GM12878 (cell line): ENCODE results near the gene MIEF1. TPM values are rescaled to one million over a fixed set of nuclear protein-coding genes. Genes with fewer than 3 reads are reported as not detected.

Source experiments
- BCLAF1 ChIP-seq: fragments of 450-650 bp; IDR thresholded peaks from 2 replicates; pipeline ENCODE4 v1.6.1; 2017; ENCODE audit warnings: antibody characterized with exemption, mild to moderate bottlenecking, moderate library complexity
- BHLHE40 ChIP-seq, 2 experiments: fragments of 450-650 bp in 1 of 2; IDR thresholded peaks; 2 replicates each; pipeline ENCODE4 v1.6.1; 2011 to 2017; ENCODE audit warnings: low read depth in 2 of 2, borderline replicate concordance in 1 of 2, improper control_type of control experiment in 1 of 2, low read length in 1 of 2, mild to moderate bottlenecking in 1 of 2
- EGR1 ChIP-seq, 2 experiments: IDR thresholded peaks; 1 replicate in 1 of 2; 2 replicates in 1 of 2; pipeline ENCODE4 v1.6.1; 2011 to 2012; ENCODE audit warnings: low read depth in 2 of 2, low read length in 2 of 2, borderline replicate concordance in 1 of 2, mild to moderate bottlenecking in 1 of 2, moderate library complexity in 1 of 2
- ETV6 ChIP-seq, 2 experiments: fragments of 450-650 bp in 1 of 2; IDR thresholded peaks in 1 of 2; conservative IDR thresholded peaks in 1 of 2; 2 replicates each; pipeline ENCODE4 v1.6.1; 2014; ENCODE audit warnings: antibody characterized with exemption in 1 of 2, borderline replicate concordance in 1 of 2, low read depth in 1 of 2, mild to moderate bottlenecking in 1 of 2, moderate library complexity in 1 of 2
- GATAD2B ChIP-seq: fragments of 450-650 bp; conservative IDR thresholded peaks from 2 replicates; pipeline ENCODE4 v1.6.1; 2017; ENCODE audit warnings: low read depth, mild to moderate bottlenecking, moderate library complexity
- LARP7 ChIP-seq: fragments of 450-650 bp; IDR thresholded peaks from 2 replicates; pipeline ENCODE4 v1.6.1; 2017; ENCODE audit warnings: mild to moderate bottlenecking
- MEF2A ChIP-seq: IDR thresholded peaks from 2 replicates; pipeline ENCODE4 v1.6.1; 2011; ENCODE audit warnings: low read depth, mild to moderate bottlenecking, low read length, moderate library complexity; ENCODE audit not compliant: insufficient read depth
- MTA3 ChIP-seq: IDR thresholded peaks from 2 replicates; pipeline ENCODE4 v1.6.1; 2012; ENCODE audit warnings: low read length, inconsistent platforms, borderline replicate concordance
- NFIC ChIP-seq: IDR thresholded peaks from 2 replicates; pipeline ENCODE4 v1.6.1; 2012; ENCODE audit warnings: low read depth, mild to moderate bottlenecking, inconsistent platforms, low read length, moderate library complexity
- NFXL1 ChIP-seq: fragments of 450-650 bp; IDR thresholded peaks from 2 replicates; pipeline ENCODE4 v1.6.1; 2017; ENCODE audit warnings: antibody characterized with exemption, mild to moderate bottlenecking, borderline replicate concordance
- NKRF ChIP-seq: fragments of 450-650 bp; conservative IDR thresholded peaks from 2 replicates; pipeline ENCODE4 v1.6.1; 2017; ENCODE audit warnings: mild to moderate bottlenecking, moderate library complexity
- NR2F1 ChIP-seq: fragments of 450-650 bp; conservative IDR thresholded peaks from 2 replicates; pipeline ENCODE4 v1.6.1; 2017; ENCODE audit warnings: mild to moderate bottlenecking
- PKNOX1 ChIP-seq: fragments of 450-650 bp; IDR thresholded peaks from 2 replicates; pipeline ENCODE4 v1.6.1; 2016; ENCODE audit warnings: mild to moderate bottlenecking
- POLR2A ChIP-seq: IDR thresholded peaks from 2 replicates; pipeline ENCODE4 v1.6.1; 2011; ENCODE audit warnings: low read depth, mild to moderate bottlenecking, low read length
- POLR2AphosphoS5 ChIP-seq: IDR thresholded peaks from 2 replicates; pipeline ENCODE4 v1.6.1; 2011; ENCODE audit warnings: mild to moderate bottlenecking, low read length, inconsistent platforms
- RELA ChIP-seq: fragments of 450-650 bp; IDR thresholded peaks from 2 replicates; pipeline ENCODE4 v1.8.0; 2014; ENCODE audit warnings: borderline replicate concordance; ENCODE audit not compliant: partially characterized antibody
- RELB ChIP-seq: fragments of 450-650 bp; IDR thresholded peaks from 2 replicates; pipeline ENCODE4 v1.6.1; 2017; ENCODE audit warnings: low read depth, mild to moderate bottlenecking, moderate library complexity
- SKIL ChIP-seq: fragments of 450-650 bp; IDR thresholded peaks from 2 replicates; pipeline ENCODE4 v1.6.1; 2017; ENCODE audit warnings: mild to moderate bottlenecking, low read depth, inconsistent platforms; ENCODE audit not compliant: poor library complexity, severe bottlenecking
- SRF ChIP-seq, 2 experiments: IDR thresholded peaks; 2 replicates each; pipeline ENCODE4 v1.6.1; 2011; ENCODE audit warnings: low read depth in 2 of 2, low read length in 2 of 2, mild to moderate bottlenecking in 1 of 2, moderate library complexity in 1 of 2
- polyA plus RNA-seq, 11 experiments: library from polyadenylated mRNA; depleted of rRNA in 4 of 11; unstranded in 6 of 11; stranded (reverse) in 5 of 11; fragments of >200 nt; fragmentation: Nextera tagmentation in 4 of 11; fragmentation: Illumina TruSeq in 1 of 11; extraction: Ambion mirVana in 4 of 11; extraction: Trizol in 1 of 11; gene quantifications; 1 replicate in 1 of 11; 2 replicates in 10 of 11; pipeline versions ENCODE4 v1.2.1 to v1.2.3, GENCODE V29; 2011 to 2016; ENCODE audit warnings: inconsistent platforms in 2 of 11, missing spikeins in 2 of 11, low read depth in 1 of 11
- total RNA-seq, 4 experiments: library from RNA; depleted of rRNA in 3 of 4; stranded (reverse); fragments of >200 nt in 3 of 4; fragmentation: Illumina TruSeq in 1 of 4; extraction: Trizol in 1 of 4; gene quantifications; 2 replicates each; pipeline versions ENCODE4 v1.2.1 to v1.2.3, GENCODE V29; 2013 to 2021

MIEF1 gene
- total and polyA plus RNA-seq, 10 of the 15 experiments (the other 5 are each of a cell fraction or from before 2014, with no cell fraction given) = 12.4 to 52.3 (median 29.3) TPM

- no peak for TF ChIP-seq LARP7
- TF ChIP-seq BCLAF1 = no peak
- TF ChIP-seq NFXL1 = no peak
- TF ChIP-seq NKRF = no peak
- TF ChIP-seq MTA3 = no peak
- TF ChIP-seq RELB = peak; percentile 74
- TF ChIP-seq SRF (IDR thresholded peaks at IDR 0.05; ENCODE audit: low read depth in 2 of 2, low read length in 2 of 2) = no peak
- 0 out of 3 replicates have a peak, but pooled peaks of 1 of the 2 experiments have one; percentile 6 for TF ChIP-seq EGR1 (IDR thresholded peaks at IDR 0.05; ENCODE audit: borderline replicate concordance in 1 of 2, low read depth in 2 of 2, low read length in 2 of 2)
- TF ChIP-seq RELA = peak; percentile 63
- peak; percentile 74 for TF ChIP-seq NR2F1
- TF ChIP-seq GATAD2B = no peak
- TF ChIP-seq PKNOX1 = 0 out of 2 replicates have a peak, but pooled peaks have one; percentile 17
- TF ChIP-seq SKIL = no peak
- TF ChIP-seq MEF2A = no peak
- TF ChIP-seq NFIC = no peak
- TF ChIP-seq POLR2AphosphoS5 = no peak
- 0 out of 4 replicates have a peak, but pooled peaks of 1 of the 2 experiments have one; percentile 53 for TF ChIP-seq ETV6 (conservative IDR thresholded peaks at IDR 0.05 in 1 of 2, IDR thresholded peaks at IDR 0.05 in 1 of 2; ENCODE audit: borderline replicate concordance in 1 of 2, low read depth in 1 of 2)
- peak; percentile 42 to 80; a peak in 2 of 4 replicates for TF ChIP-seq BHLHE40 (IDR thresholded peaks at IDR 0.05; ENCODE audit: borderline replicate concordance in 1 of 2, low read depth in 2 of 2, low read length in 1 of 2)
- no peak for TF ChIP-seq POLR2A
Measured at GRCh38 chr22:39471381-39472141, 30.5 kb upstream of the MIEF1 start (continued).
